Fibroblast of pulmonary artery (primary cell): ENCODE measurements around the gene ANO6.

Experiments
- DNase-seq: peaks from one replicate; pipeline ENCODE4 v3.0.0-alpha.2; 2010; ENCODE audit warnings: low read depth
- H3K4me3 ChIP-seq: replicated peaks from 2 replicates; pipeline ENCODE4 v1.5.1; 2011; ENCODE audit warnings: low read depth, mild to moderate bottlenecking, control low read depth, low read length, moderate library complexity
- TF ChIP-seq, protein P1 (sequence below): IDR thresholded peaks from 2 replicates; pipeline ENCODE4 v1.5.1; 2011; ENCODE audit warnings: mild to moderate bottlenecking, control low read depth, low read length, inconsistent platforms; ENCODE audit errors: missing control alignments

The ANO6 gene

DNA sequence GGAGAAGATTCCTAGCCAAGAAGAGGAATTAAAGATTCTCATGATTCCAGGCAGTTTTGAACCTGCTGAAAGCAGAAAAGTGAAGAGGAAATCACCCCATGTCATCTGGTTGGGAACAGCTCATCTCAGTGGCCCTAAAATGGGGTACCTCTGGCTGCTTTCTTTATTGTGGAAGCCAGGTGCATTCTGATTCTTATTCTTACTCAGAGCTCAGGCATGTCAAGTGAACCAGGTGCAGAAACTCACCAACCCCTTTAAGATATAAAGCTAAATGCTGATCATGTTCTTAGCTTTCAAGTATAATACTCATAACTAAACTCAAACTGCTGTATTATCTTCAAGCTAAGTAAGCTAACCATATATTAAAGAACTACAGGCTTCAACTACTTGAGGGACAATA lies 259.7 kb downstream of the ANO6 start:
- TF ChIP-seq, protein P1, sequence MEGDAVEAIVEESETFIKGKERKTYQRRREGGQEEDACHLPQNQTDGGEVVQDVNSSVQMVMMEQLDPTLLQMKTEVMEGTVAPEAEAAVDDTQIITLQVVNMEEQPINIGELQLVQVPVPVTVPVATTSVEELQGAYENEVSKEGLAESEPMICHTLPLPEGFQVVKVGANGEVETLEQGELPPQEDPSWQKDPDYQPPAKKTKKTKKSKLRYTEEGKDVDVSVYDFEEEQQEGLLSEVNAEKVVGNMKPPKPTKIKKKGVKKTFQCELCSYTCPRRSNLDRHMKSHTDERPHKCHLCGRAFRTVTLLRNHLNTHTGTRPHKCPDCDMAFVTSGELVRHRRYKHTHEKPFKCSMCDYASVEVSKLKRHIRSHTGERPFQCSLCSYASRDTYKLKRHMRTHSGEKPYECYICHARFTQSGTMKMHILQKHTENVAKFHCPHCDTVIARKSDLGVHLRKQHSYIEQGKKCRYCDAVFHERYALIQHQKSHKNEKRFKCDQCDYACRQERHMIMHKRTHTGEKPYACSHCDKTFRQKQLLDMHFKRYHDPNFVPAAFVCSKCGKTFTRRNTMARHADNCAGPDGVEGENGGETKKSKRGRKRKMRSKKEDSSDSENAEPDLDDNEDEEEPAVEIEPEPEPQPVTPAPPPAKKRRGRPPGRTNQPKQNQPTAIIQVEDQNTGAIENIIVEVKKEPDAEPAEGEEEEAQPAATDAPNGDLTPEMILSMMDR = no peak
- no peak for DNase-seq
- no peak overlapping the region for H3K4me3 ChIP-seq

- TF ChIP-seq, protein P1 = no peak
- peak; percentile 35 for DNase-seq
- no peak overlapping the region for H3K4me3 ChIP-seq
These were observed 261.6 kb downstream of the ANO6 start for GRCh38 chr12:45477526-45477925.

GRCh38 chr12:45478931-45479330 lies 263.0 kb downstream of the ANO6 start:
- H3K4me3 ChIP-seq = no peak overlapping the region
- TF ChIP-seq, protein P1 = no peak

GRCh38 chr12:45481746-45482145 lies 265.9 kb downstream of the ANO6 start:
- no peak overlapping the region for H3K4me3 ChIP-seq
- TF ChIP-seq, protein P1 = no peak
- DNase-seq = no peak

More at GRCh38 chr12:45478931-45479330, 263.0 kb downstream of the ANO6 start:
- DNase-seq = no peak

DNA sequence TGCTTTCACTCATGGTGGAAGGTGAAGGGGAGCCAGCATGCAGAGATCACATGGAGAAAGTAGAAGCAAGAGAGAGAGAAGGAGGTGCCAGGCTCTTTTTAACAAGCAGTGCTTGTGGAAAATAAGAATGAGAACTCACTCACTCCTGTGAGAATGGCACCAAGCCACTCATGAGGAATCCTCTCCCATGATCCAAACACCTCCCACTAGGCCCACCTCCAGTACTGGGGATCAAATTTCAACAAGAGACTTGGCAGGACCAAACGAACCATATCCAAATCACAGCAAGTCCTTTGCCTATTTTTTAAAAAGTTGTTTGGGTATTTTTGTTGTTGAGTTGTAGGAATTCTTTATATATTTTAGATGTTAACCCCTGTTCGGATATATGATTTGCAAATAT lies 267.7 kb downstream of the ANO6 start:
- TF ChIP-seq, protein P1 = no peak
- peak; percentile 24 for DNase-seq
- no peak overlapping the region for H3K4me3 ChIP-seq
